Fibroblast of villous mesenchyme (primary cell): ENCODE data around the gene PTPN2. TPM values are rescaled to one million over a fixed set of nuclear protein-coding genes. Genes with fewer than 3 reads are reported as not detected.
A peak's percentile ranks its signal among the peaks of the same experiment; 100 is the strongest.

Source experiments
- DNase-seq: peaks from one replicate; pipeline ENCODE4 v3.0.0-alpha.2; 2010; ENCODE audit warnings: low read depth
- H3K4me3 ChIP-seq: 2 replicates; pipeline ENCODE4 v1.5.1; 2011; ENCODE audit warnings: low read depth, mild to moderate bottlenecking, low read length
- CTCF ChIP-seq: IDR thresholded peaks from 2 replicates; pipeline ENCODE4 v1.5.1; 2012; ENCODE audit warnings: low read depth, mild to moderate bottlenecking, low read length; ENCODE audit not compliant: insufficient read depth
- total RNA-seq: library from RNA; depleted of rRNA; stranded (reverse); fragments of >200 nt; gene quantifications from 2 replicates; pipeline ENCODE4 v1.2.3, GENCODE V29; 2012

The PTPN2 gene
- total RNA-seq, 1 donor = 31.1 TPM

- H3K4me3 ChIP-seq = no peak overlapping the region
- no peak for DNase-seq
- no peak for TF ChIP-seq CTCF
Measured at GRCh38 chr18:12891561-12891960, 7.5 kb upstream of the PTPN2 start.

DNA sequence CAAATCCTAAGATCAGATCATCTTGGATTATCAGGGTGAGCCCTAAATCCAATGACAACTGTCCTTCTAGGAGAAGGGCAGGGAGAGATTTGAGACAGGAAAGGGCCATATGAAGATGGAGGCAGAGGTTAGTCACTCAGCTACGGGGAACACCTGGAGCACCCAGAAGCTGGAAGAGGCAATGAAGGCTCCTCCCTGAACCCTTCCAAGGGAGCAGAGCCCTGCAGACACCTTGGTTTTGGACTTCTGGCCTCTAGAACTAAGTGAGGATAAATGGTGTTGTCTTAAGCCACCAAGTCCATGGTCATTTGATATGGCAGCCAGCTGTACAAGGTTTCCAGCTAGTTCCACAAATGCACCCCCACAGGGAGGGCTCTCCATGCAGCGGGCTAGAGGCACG lies 6.9 kb upstream of the PTPN2 start:
- no peak for TF ChIP-seq CTCF
- no peak overlapping the region for H3K4me3 ChIP-seq
- no peak for DNase-seq

DNA sequence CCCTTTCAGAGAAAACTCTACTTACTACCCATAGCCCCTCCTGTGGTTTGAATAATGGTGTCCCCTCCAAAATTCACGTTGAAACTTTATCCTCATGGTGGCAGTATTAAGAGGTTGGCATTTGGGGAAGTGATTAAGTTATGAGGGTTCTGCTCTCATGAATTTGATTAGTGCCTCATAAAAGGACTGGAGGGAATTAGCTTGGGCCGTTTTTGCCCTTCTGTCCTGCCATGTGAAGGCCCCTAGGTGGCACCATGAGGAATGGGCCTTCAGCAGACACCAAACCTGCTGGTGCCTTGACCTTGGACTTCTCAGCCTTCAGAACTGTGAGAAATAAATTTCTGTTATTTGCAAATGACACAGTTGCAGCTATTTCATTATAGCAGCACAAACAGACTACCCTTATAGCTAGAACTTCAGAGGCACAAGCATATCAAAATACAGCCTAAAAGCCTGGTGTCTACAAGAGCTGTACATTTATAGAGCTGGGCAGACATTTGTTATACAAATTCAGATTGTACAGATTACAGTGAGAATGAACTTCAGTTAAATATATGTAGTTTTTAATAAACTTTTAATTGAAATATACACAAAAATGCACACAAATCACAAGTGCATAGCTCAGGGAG lies 2.6 kb upstream of the PTPN2 start:
- no peak for DNase-seq

GRCh38 chr18:12885500-12885899 lies 1.5 kb upstream of the PTPN2 start:
- DNase-seq = no peak

More for the DNA sequence above, 2.6 kb upstream of the PTPN2 start:
- TF ChIP-seq CTCF = peak; percentile 29
- H3K4me3 ChIP-seq = no peak overlapping the region

GRCh38 chr18:12884406-12885323 lies 628 bp upstream of the PTPN2 start:
- TF ChIP-seq CTCF = no peak
- peak; percentile 34 for DNase-seq

More at GRCh38 chr18:12885500-12885899, 1.5 kb upstream of the PTPN2 start:
- H3K4me3 ChIP-seq = no peak overlapping the region
- TF ChIP-seq CTCF = no peak

DNA sequence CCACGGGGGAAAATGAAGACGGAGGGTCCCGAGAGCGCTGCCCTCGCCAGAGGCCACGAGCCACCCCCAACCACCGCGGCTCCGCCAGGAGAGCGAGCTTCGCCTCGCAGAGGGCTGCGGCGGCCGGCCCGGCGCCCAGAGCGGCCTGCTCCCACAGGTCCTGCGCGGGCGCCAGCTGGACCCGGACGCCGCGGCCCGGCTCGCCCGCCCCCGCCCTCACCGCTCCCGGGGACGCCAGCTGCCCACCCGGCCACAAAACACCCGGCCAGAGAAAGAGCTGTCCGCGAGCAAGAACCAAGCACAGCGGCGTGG lies 709 bp downstream of the PTPN2 start:
- no peak for TF ChIP-seq CTCF

More at GRCh38 chr18:12884406-12885323, 628 bp upstream of the PTPN2 start:
- H3K4me3 ChIP-seq = peak overlapping the region; percentile 83

More for the DNA sequence above, 709 bp downstream of the PTPN2 start:
- H3K4me3 ChIP-seq = peak overlapping the region; percentile 83
- DNase-seq = no peak
